ENCODE data around the gene HS2ST1. TPM values are rescaled to one million over a fixed set of nuclear protein-coding genes. Genes with fewer than 3 reads are reported as not detected.

Gene HS2ST1
- total and polyA plus RNA-seq, 4 donors: 5.4 to 11.8 (median 8.2) TPM

DNA sequence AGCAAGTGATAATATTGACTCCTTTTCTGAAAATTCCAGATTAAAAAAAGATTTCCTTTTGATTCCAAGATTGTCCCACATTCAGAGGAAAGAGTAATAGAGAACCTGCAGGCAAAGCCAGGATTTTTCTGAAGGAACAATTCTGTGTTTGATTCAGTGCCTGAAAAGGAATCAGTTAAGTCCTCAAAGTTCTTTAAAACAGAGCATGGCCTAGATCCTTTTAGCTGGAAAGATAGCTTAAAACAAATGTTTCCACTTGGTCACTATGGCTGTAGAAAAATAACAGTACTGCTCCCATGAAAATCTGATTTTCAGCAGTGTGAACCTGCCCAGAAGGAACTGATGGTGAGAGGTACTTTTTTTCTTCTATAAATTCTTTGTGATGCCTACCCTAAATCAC, 41.8 kb downstream of the HS2ST1 start:
- no peak overlapping the region for H3K9ac ChIP-seq (ENCODE audit: low read depth in 1 of 2, low read length in 2 of 2)
- DNase-seq (ENCODE audit: low spot score): no peak
- no peaks in the 10 kb centered on the region for H3K9me3 ChIP-seq (ENCODE audit: control insufficient read depth in 4 of 4, low read length in 3 of 4)
- H3K4me3 ChIP-seq (ENCODE audit: low read depth in 1 of 3, low read length in 3 of 3): no peak overlapping the region
- no peaks in the 10 kb centered on the region for H3K36me3 ChIP-seq (ENCODE audit: control insufficient read depth in 4 of 4, insufficient read depth in 3 of 4, low read depth in 1 of 4, low read length in 3 of 4)
- TF ChIP-seq NR2F2 (IDR thresholded peaks at IDR 0.05) (no peak), FOXA1 (IDR thresholded peaks at IDR 0.05) (no peak), SP1 (IDR thresholded peaks at IDR 0.05) (no peak), GABPA (IDR thresholded peaks at IDR 0.05 in 1 of 2, conservative IDR thresholded peaks at IDR 0.05 in 1 of 2) (no peak), FOXA2 (IDR thresholded peaks at IDR 0.05) (no peak), HNF4A (conservative IDR thresholded peaks at IDR 0.05) (no peak), TAF1 (conservative IDR thresholded peaks at IDR 0.05) (no peak), RXRA (IDR thresholded peaks at IDR 0.05) (no peak), JUND (IDR thresholded peaks at IDR 0.05) (no peak), ATF3 (IDR thresholded peaks at IDR 0.05) (no peak), HNF4G (IDR thresholded peaks at IDR 0.05) (no peak), YY1 (IDR thresholded peaks at IDR 0.05) (no peak)
- TF ChIP-seq, protein P1, sequence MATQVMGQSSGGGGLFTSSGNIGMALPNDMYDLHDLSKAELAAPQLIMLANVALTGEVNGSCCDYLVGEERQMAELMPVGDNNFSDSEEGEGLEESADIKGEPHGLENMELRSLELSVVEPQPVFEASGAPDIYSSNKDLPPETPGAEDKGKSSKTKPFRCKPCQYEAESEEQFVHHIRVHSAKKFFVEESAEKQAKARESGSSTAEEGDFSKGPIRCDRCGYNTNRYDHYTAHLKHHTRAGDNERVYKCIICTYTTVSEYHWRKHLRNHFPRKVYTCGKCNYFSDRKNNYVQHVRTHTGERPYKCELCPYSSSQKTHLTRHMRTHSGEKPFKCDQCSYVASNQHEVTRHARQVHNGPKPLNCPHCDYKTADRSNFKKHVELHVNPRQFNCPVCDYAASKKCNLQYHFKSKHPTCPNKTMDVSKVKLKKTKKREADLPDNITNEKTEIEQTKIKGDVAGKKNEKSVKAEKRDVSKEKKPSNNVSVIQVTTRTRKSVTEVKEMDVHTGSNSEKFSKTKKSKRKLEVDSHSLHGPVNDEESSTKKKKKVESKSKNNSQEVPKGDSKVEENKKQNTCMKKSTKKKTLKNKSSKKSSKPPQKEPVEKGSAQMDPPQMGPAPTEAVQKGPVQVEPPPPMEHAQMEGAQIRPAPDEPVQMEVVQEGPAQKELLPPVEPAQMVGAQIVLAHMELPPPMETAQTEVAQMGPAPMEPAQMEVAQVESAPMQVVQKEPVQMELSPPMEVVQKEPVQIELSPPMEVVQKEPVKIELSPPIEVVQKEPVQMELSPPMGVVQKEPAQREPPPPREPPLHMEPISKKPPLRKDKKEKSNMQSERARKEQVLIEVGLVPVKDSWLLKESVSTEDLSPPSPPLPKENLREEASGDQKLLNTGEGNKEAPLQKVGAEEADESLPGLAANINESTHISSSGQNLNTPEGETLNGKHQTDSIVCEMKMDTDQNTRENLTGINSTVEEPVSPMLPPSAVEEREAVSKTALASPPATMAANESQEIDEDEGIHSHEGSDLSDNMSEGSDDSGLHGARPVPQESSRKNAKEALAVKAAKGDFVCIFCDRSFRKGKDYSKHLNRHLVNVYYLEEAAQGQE (IDR thresholded peaks at IDR 0.05): no peak
- TF ChIP-seq, protein P2, sequence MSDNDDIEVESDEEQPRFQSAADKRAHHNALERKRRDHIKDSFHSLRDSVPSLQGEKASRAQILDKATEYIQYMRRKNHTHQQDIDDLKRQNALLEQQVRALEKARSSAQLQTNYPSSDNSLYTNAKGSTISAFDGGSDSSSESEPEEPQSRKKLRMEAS (IDR thresholded peaks at IDR 0.05): no peak
- TF ChIP-seq, protein P3, sequence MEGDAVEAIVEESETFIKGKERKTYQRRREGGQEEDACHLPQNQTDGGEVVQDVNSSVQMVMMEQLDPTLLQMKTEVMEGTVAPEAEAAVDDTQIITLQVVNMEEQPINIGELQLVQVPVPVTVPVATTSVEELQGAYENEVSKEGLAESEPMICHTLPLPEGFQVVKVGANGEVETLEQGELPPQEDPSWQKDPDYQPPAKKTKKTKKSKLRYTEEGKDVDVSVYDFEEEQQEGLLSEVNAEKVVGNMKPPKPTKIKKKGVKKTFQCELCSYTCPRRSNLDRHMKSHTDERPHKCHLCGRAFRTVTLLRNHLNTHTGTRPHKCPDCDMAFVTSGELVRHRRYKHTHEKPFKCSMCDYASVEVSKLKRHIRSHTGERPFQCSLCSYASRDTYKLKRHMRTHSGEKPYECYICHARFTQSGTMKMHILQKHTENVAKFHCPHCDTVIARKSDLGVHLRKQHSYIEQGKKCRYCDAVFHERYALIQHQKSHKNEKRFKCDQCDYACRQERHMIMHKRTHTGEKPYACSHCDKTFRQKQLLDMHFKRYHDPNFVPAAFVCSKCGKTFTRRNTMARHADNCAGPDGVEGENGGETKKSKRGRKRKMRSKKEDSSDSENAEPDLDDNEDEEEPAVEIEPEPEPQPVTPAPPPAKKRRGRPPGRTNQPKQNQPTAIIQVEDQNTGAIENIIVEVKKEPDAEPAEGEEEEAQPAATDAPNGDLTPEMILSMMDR (IDR thresholded peaks at IDR 0.05; ENCODE audit: low read depth, low read length, missing input control): no peak
- H3K4me1 ChIP-seq (ENCODE audit: control insufficient read depth in 4 of 4, insufficient read depth in 4 of 4, low read length in 3 of 4): peaks cover 0 to 6% (median 2%) of the 10 kb centered on the region in 4 donors
- H3K27ac ChIP-seq (ENCODE audit: low read depth in 1 of 2, low read length in 2 of 2): no peak overlapping the region
- no peaks in the 10 kb centered on the region for H3K27me3 ChIP-seq (ENCODE audit: control insufficient read depth in 4 of 4, insufficient read depth in 4 of 4, low read length in 3 of 4)

DNA sequence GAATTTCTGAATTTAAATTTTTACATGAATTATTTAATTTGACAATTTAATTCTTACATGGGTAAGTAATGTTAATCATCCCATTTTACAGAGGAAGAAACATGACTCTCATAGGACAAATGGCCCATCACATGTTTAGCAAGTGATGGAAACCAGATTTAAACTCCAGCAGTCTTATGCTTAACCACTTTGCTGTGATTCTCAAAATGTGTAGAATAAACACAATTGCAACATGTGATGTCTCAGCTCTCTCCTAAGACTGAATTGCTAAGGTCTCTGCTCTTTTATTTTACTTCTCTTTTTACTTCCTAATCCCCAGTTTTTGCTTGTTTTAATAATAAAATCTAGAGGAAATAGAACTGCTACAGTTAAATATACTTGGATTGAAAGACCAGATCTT, 42.8 kb downstream of the HS2ST1 start:
- Histone ChIP-seq H3K27ac (ENCODE audit: low read depth in 1 of 2, low read length in 2 of 2) (no peak overlapping the region), H3K9ac (ENCODE audit: low read depth in 1 of 2, low read length in 2 of 2) (no peak overlapping the region), H3K4me1 (ENCODE audit: control insufficient read depth in 4 of 4, insufficient read depth in 4 of 4, low read length in 3 of 4) (peaks cover 0 to 2% (median 0%) of the 10 kb centered on the region in 4 donors), H3K27me3 (ENCODE audit: control insufficient read depth in 4 of 4, insufficient read depth in 4 of 4, low read length in 3 of 4) (no peaks in the 10 kb centered on the region), H3K9me3 (ENCODE audit: control insufficient read depth in 4 of 4, low read length in 3 of 4) (no peaks in the 10 kb centered on the region), H3K36me3 (ENCODE audit: control insufficient read depth in 4 of 4, insufficient read depth in 3 of 4, low read depth in 1 of 4, low read length in 3 of 4) (no peaks in the 10 kb centered on the region), H3K4me3 (ENCODE audit: low read depth in 1 of 3, low read length in 3 of 3) (no peak overlapping the region)
- DNase-seq (ENCODE audit: low spot score): no peak
- TF ChIP-seq, protein P2 (IDR thresholded peaks at IDR 0.05): no peak
- no peak for TF ChIP-seq JUND (IDR thresholded peaks at IDR 0.05)
- TF ChIP-seq NR2F2 (IDR thresholded peaks at IDR 0.05): no peak
- TF ChIP-seq ATF3 (IDR thresholded peaks at IDR 0.05): no peak
- no peak for TF ChIP-seq HNF4A (conservative IDR thresholded peaks at IDR 0.05)
- TF ChIP-seq GABPA (IDR thresholded peaks at IDR 0.05 in 1 of 2, conservative IDR thresholded peaks at IDR 0.05 in 1 of 2): no peak
- no peak for TF ChIP-seq FOXA1 (IDR thresholded peaks at IDR 0.05)
- TF ChIP-seq YY1 (IDR thresholded peaks at IDR 0.05): no peak
- no peak for TF ChIP-seq HNF4G (IDR thresholded peaks at IDR 0.05)
- no peak for TF ChIP-seq SP1 (IDR thresholded peaks at IDR 0.05)
- TF ChIP-seq, protein P3 (IDR thresholded peaks at IDR 0.05; ENCODE audit: low read depth, low read length, missing input control): no peak
- no peak for TF ChIP-seq RXRA (IDR thresholded peaks at IDR 0.05)
- TF ChIP-seq TAF1 (conservative IDR thresholded peaks at IDR 0.05): no peak
- no peak for TF ChIP-seq EGR1 (IDR thresholded peaks at IDR 0.05; ENCODE audit: low read depth in 2 of 2)
- TF ChIP-seq, protein P1 (IDR thresholded peaks at IDR 0.05): no peak
- no peak for TF ChIP-seq FOXA2 (IDR thresholded peaks at IDR 0.05)
- no peak for TF ChIP-seq RAD21 (IDR thresholded peaks at IDR 0.05)

All from liver (tissue), 9 donors.